ENCODE data around the gene ABCA1. TPM values are rescaled to one million over a fixed set of nuclear protein-coding genes. Genes with fewer than 3 reads are reported as not detected.
"Not testable (repeated sequence)": the region's sequence is repeated elsewhere in the genome, so short reads cannot be mapped to it uniquely, and the experiment has no call there.

The ABCA1 gene
- total RNA-seq, 1 experiment from 2014 or later, result 0.69 TPM

DNA sequence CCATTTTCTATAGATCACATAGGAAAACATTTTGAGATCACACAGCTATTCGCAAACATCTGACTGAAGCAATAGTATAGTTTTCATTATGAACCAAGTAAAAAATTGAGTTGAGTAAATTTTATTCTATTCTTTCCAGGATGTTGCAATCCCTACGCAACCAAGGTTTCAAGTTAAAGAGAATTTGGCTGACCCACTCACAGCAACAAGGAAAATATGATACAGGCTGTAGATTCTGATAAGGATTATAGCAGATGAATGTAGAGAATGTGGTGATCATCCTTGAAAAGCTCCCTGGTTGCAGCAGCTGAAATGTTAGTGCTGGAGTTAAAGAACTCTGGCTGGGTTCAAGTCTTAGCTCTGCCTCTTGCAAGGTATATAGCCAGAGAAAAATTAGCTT, 4.7 kb downstream of the ABCA1 start:
- no peaks in the 10 kb centered on the region for H3K4me1 ChIP-seq (ENCODE audit: insufficient read depth, low read length, poor library complexity, severe bottlenecking)
- no peak overlapping the region for H3K4me3 ChIP-seq (ENCODE audit: low read depth, low read length, poor library complexity, severe bottlenecking)
- ChIA-PET CTCF (interaction anchor here (0.5 kb wide), 1 partner anchor 523 kb away, joined by 3 read pairs; no protein-coding TSS in a partner anchor), POLR2A (ENCODE audit: low non-redundant PET) (no interaction called here)
- no peak for DNase-seq (ENCODE audit: low spot score)
- no peak overlapping the region for H3K27ac ChIP-seq (ENCODE audit: low read depth, low read length, poor library complexity, severe bottlenecking)
- intact Hi-C loops (cut with micrococcal nuclease; ENCODE audit: unreplicated experiment), result no loop called here
- H3K9me3 ChIP-seq (ENCODE audit: low read depth, low read length, poor library complexity, severe bottlenecking), result no peaks in the 10 kb centered on the region
- no peaks in the 10 kb centered on the region for H3K27me3 ChIP-seq (replicated peaks; ENCODE audit: insufficient read depth, low read depth, low read length, poor library complexity)
- no TSS peak for BruUV-seq (replicated peaks)
- no peaks in the 10 kb centered on the region for H3K36me3 ChIP-seq (ENCODE audit: insufficient read depth, low read length, poor library complexity, severe bottlenecking)
- TF ChIP-seq, protein P1, sequence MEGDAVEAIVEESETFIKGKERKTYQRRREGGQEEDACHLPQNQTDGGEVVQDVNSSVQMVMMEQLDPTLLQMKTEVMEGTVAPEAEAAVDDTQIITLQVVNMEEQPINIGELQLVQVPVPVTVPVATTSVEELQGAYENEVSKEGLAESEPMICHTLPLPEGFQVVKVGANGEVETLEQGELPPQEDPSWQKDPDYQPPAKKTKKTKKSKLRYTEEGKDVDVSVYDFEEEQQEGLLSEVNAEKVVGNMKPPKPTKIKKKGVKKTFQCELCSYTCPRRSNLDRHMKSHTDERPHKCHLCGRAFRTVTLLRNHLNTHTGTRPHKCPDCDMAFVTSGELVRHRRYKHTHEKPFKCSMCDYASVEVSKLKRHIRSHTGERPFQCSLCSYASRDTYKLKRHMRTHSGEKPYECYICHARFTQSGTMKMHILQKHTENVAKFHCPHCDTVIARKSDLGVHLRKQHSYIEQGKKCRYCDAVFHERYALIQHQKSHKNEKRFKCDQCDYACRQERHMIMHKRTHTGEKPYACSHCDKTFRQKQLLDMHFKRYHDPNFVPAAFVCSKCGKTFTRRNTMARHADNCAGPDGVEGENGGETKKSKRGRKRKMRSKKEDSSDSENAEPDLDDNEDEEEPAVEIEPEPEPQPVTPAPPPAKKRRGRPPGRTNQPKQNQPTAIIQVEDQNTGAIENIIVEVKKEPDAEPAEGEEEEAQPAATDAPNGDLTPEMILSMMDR (conservative IDR thresholded peaks at IDR 0.05; ENCODE audit: low read depth, low read length), result no peak
- TF ChIP-seq EZH2 (IDR thresholded peaks at IDR 0.05; ENCODE audit: borderline replicate concordance, low read depth, low read length, poor library complexity, severe bottlenecking), result no peak

DNA sequence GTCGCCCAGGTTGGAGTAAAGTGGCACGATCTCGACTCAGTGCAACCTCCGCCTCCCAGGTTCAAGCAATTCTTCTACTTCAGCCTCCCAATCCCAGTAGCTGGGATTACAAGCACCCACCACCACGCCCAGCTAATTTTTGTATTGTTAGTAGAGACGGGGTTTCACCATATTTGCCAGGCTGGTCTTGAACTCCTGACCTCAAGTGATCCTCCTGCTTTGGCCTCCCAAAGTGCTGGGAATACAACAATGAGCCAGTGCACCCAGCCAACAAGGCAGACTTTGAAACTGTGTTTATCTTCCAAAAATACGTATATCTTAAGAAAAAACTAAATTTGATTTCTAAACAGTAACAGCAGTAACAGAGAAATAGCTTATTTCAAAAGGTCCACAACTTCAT, 5.2 kb downstream of the ABCA1 start:
- CTCF ChIA-PET; BruUV-seq (replicated peaks); POLR2A ChIA-PET (ENCODE audit: low non-redundant PET); H3K27me3 ChIP-seq (replicated peaks; ENCODE audit: insufficient read depth, low read depth, low read length, poor library complexity); H3K4me1 ChIP-seq (ENCODE audit: insufficient read depth, low read length, poor library complexity, severe bottlenecking); H3K27ac ChIP-seq (ENCODE audit: low read depth, low read length, poor library complexity, severe bottlenecking); intact Hi-C loops (cut with micrococcal nuclease; ENCODE audit: unreplicated experiment); H3K36me3 ChIP-seq (ENCODE audit: insufficient read depth, low read length, poor library complexity, severe bottlenecking); H3K9me3 ChIP-seq (ENCODE audit: low read depth, low read length, poor library complexity, severe bottlenecking); H3K4me3 ChIP-seq (ENCODE audit: low read depth, low read length, poor library complexity, severe bottlenecking); DNase-seq (ENCODE audit: low spot score): not testable (repeated sequence)

DNA sequence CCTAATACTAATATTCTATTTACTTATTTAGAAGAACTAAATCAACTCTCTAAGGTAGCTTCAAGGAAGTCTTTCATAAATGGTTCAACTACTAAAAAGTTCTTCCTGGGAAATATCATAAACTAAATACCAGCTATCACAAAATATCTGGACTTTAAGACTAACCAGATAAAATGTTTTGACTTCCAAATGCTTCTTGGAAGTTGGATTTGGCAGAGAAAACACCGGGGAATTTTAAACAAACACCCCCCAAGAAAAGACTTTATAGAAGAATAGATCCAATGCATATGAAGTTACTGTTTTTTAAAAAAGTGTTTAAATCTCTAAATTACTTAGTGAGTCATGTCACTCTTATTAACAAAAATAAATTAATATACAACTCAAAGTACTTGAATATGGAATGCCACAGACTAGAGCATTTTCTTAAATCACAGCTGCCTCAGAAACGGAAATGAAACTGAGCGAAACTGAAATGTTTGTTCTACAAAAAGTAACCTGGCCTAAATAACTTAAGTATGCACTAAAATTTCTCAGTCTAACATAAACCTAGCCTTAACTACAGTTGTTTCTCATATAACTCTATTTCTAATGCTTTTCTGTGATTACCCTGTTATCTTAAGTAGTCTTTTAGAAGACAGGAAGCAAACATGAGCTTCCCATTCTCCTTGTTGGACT, 6.8 kb downstream of the ABCA1 start:
- no peak for DNase-seq (ENCODE audit: low spot score)
- H3K4me1 ChIP-seq (ENCODE audit: insufficient read depth, low read length, poor library complexity, severe bottlenecking), result no peaks in the 10 kb centered on the region
- H3K9me3 ChIP-seq (ENCODE audit: low read depth, low read length, poor library complexity, severe bottlenecking), result no peaks in the 10 kb centered on the region
- H3K36me3 ChIP-seq (ENCODE audit: insufficient read depth, low read length, poor library complexity, severe bottlenecking), result no peaks in the 10 kb centered on the region
- ChIA-PET CTCF (no interaction called here), POLR2A (ENCODE audit: low non-redundant PET) (no interaction called here)
- intact Hi-C loops (cut with micrococcal nuclease; ENCODE audit: unreplicated experiment), result no loop called here
- no peak for TF ChIP-seq EZH2 (IDR thresholded peaks at IDR 0.05; ENCODE audit: borderline replicate concordance, low read depth, low read length, poor library complexity, severe bottlenecking)
- TF ChIP-seq, protein P1 (conservative IDR thresholded peaks at IDR 0.05; ENCODE audit: low read depth, low read length), result no peak
- H3K27me3 ChIP-seq (replicated peaks; ENCODE audit: insufficient read depth, low read depth, low read length, poor library complexity), result peaks cover 4% of the 10 kb centered on the region
- no peak overlapping the region for H3K4me3 ChIP-seq (ENCODE audit: low read depth, low read length, poor library complexity, severe bottlenecking)
- no peak overlapping the region for H3K27ac ChIP-seq (ENCODE audit: low read depth, low read length, poor library complexity, severe bottlenecking)
- BruUV-seq (replicated peaks), result no TSS peak

- peaks cover 18% of the 10 kb centered on the region for H3K27me3 ChIP-seq (replicated peaks; ENCODE audit: insufficient read depth, low read depth, low read length, poor library complexity)
- intact Hi-C loops (cut with micrococcal nuclease; ENCODE audit: unreplicated experiment), result no loop called here
- no peaks in the 10 kb centered on the region for H3K36me3 ChIP-seq (ENCODE audit: insufficient read depth, low read length, poor library complexity, severe bottlenecking)
- no TSS peak for BruUV-seq (replicated peaks)
- no peaks in the 10 kb centered on the region for H3K4me1 ChIP-seq (ENCODE audit: insufficient read depth, low read length, poor library complexity, severe bottlenecking)
- ChIA-PET CTCF (no interaction called here), POLR2A (ENCODE audit: low non-redundant PET) (no interaction called here)
- no peak overlapping the region for H3K4me3 ChIP-seq (ENCODE audit: low read depth, low read length, poor library complexity, severe bottlenecking)
- H3K9me3 ChIP-seq (ENCODE audit: low read depth, low read length, poor library complexity, severe bottlenecking), result no peaks in the 10 kb centered on the region
- H3K27ac ChIP-seq (ENCODE audit: low read depth, low read length, poor library complexity, severe bottlenecking), result no peak overlapping the region
- DNase-seq (ENCODE audit: low spot score), result no peak
- no peak for TF ChIP-seq EZH2 (IDR thresholded peaks at IDR 0.05; ENCODE audit: borderline replicate concordance, low read depth, low read length, poor library complexity, severe bottlenecking)
- TF ChIP-seq, protein P1 (conservative IDR thresholded peaks at IDR 0.05; ENCODE audit: low read depth, low read length), result no peak
Measured at GRCh38 chr9:104915753-104916152, 12.2 kb downstream of the ABCA1 start.
